ENCODE data around the gene ADAMTS17.

Gene ADAMTS17

GRCh38 chr15:100215843-100216169 is 126.0 kb downstream of the ADAMTS17 start:
- no peak for DNase-seq

DNA sequence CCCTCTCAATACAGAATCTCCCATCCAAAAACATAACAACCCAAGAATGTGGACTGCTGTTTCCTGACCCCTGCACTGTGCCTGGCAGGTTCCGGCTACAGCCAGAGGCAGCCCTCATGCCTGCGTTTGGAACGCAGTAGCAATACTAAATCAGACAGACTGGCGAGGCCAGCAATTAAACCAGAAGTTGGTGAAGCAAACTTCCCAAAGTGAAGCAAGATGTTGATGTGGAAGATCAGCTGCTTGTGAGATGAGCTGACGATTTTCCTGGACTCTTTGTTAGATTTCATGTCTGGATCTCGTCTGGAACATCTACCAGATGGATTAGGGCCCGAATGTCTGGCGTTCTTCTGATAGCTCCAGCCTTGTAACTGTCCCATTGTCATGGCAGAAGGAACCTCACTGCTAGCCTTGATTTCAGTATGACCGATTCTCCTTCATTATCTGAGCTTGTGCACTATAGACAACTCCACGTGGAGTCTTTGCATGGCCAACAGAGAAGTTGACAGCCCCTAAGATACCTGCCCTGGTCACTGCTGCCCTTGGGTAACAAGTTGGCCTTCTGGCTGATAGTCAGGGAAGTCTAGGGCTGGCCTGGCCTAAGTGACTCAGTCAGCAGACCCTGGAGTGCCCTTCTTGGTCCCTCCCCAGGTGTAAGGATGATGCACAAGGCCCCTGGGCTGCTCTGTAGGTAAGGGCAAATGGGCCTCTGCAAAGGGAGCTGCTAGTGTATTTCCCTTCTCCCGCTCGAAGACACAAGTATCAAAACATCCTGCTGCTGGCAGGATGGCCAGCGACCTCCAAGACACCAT is 126.5 kb downstream of the ADAMTS17 start:
- DNase-seq = no peak

- DNase-seq = no peak
Measured at GRCh38 chr15:100211855-100212850, 129.6 kb downstream of the ADAMTS17 start.

DNA sequence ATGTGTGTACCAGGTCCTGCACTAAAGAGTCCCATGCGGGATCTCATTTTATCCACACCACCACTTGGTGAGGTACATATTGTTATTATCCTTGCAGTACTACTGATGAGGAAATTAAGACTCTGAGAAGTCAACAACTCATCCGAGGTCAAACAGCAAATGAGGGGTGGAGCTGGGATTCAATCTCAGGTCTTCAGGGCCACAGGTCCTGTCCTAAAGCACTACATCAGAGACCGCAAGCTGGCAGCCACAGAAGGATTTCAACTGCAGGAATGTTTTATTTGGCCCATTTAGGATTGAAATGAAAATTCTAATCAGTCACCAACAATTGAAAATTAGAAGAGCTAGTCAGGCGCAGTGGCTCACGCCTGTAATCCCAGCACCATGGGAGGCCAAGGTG is 131.4 kb downstream of the ADAMTS17 start:
- DNase-seq = no peak

DNA sequence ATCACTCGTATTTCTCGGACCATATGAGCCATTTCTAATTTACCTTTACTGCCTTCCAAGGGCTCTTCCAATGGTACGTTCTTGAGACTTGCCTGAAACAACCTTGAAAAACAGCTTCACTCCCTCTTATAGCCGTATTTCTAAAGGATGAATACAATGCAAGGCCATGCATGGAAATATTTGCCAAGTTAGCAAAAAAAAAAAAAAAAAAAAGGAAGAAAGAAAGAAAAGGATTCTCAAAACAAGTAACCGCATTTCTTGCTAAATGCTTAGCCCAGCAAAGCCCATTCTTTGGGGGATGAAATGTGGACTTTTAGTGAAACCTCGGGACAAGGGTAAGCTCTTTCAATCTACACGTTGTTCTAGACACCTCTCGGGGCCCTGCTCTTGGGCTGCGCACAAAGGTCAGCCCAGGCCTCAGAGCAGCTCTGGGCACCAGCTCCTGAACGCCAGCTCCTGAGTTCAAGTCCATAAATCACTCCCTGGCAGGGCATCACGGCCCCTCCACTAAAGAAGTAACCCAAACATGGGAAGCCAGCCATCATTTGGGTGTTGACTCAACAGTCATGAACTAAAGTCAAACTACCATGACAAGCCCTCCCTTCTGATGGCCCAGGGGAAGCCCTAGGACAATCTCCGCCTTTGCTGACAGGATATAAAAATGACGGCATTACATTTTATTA is 132.7 kb downstream of the ADAMTS17 start:
- no peak for DNase-seq

DNA sequence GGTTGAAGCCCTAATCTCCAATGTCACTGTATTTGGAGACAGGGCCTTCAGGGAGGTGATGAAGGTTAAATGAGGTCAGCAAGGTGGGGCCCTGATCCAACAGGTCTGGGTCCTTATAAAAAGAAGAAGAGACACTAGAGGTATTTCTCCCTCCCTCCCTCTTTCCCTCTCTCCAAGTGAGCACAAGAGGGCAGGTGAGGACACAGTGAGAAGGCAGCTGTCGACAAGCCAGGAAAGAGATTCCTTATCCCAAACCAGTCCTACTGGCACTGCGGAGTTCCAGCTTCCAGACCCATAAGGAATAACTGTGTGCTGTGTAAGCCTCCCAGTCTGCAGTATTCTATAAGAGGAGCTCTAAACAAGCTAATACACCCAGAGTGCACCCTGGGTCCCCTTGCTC is 134.7 kb downstream of the ADAMTS17 start:
- DNase-seq = no peak

DNA sequence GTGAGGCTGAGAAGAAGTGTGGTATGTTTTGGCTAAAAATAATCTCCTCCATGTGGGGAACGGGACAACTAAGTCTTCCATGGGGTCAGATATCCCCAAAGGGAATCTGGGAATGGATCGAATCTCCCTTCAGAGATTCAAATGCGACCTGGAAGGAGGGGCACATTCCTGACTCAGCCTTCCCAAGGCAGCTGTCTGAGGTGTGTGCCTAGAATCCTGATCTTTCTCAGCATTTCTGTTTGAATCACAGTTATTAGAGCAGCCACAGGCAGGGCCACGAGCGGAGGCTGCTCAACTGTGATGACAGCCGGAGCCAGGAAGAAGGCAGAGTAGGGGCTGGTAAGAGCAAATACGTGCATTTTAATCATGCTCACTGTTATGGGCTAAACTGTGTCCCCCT is 135.1 kb downstream of the ADAMTS17 start:
- DNase-seq = no peak

- no peak for DNase-seq
Measured at GRCh38 chr15:100205549-100206295, 136.1 kb downstream of the ADAMTS17 start.

- DNase-seq = no peak
Measured at GRCh38 chr15:100204771-100205170, 137.0 kb downstream of the ADAMTS17 start.

DNA sequence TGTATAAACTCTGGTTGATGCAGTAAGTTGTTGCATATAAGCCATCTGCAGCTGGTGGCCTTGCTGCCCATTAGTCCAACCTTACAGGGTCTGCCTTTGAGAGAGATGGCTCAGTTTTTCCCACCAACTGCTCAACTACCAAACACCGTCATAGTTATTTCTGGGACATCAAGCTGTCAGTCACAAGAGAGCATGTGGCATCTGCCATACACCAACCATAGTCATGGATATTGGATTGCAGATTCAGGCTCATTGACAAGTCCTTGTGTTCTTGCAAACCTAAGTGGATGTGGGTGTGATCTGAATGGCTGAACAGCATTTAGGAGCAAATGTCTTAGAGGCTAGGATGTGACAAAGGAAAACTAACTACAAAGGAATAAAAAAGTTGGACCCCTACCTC is 137.6 kb downstream of the ADAMTS17 start:
- DNase-seq = no peak

- no peak for DNase-seq
Measured at GRCh38 chr15:100202309-100202960, 139.3 kb downstream of the ADAMTS17 start.

DNA sequence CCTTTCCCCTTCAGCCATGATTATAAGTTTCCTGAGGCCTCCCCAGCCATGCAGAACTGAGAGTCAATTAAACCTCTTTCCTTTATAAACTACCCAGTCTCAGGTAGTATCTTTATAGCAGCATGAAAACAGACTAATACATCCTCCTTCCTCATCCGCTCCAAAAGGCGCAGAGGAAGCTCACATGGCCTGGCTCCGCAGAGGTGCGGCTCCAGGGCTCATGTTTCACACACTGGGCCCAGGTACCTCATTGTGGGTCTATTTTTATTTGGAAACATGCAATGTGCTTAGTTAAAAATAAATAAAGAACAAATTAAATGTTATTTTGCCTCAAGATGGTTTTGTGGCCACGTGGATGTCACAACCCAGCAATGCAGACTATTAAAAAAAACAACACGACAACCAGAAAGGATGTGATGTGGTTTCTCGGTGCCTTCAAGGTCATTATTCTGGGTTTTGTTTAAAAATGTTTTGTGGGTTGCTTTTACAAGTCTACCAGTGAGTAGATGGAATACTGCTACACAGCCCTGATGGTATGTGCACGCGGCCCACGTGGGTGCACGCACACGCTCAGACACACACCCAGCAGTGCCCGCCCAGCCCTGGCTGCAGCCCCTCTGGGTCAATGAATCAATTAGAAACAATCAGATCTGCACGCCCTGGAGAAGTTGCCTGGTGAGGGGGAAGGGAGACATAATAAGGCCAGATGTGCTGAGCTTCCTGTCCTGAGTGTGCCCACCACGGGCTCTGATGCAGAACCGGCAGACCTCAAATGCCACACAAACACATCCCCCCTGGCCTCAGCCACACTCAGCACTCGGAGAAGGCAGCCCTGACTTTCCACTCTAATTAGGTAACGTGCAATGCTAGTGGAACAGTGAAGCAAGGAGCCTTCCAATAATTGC is 140.1 kb downstream of the ADAMTS17 start:
- no peak for DNase-seq

DNA sequence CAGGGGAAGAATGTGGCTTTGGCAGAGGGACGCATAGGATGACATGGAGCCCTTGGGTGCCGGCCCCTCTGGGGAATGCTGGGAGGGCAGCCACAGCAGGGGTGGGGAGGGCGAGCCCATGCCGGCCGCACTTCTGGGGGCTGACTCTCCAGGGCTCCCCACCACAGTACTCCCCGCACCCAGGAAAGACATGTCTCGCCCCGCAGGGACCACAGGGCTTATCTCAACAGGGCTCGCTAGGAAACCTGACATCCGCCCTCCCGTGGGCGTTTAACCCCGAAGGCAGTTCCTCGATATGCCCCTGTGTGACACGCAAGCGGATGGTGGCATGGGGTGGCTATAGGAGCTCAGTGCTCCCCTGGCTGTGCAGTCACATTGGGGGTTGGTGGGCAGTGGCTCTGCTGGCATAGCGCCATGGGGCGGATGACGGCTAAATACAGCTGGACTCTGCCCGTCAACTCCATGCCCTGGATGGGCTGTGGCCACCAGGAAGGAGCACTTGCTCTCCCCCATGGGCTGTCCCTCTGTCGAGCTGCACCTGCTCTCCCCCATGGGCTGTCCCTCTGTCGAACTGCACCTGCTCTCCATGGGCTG is 141.4 kb downstream of the ADAMTS17 start:
- DNase-seq = no peak

DNA sequence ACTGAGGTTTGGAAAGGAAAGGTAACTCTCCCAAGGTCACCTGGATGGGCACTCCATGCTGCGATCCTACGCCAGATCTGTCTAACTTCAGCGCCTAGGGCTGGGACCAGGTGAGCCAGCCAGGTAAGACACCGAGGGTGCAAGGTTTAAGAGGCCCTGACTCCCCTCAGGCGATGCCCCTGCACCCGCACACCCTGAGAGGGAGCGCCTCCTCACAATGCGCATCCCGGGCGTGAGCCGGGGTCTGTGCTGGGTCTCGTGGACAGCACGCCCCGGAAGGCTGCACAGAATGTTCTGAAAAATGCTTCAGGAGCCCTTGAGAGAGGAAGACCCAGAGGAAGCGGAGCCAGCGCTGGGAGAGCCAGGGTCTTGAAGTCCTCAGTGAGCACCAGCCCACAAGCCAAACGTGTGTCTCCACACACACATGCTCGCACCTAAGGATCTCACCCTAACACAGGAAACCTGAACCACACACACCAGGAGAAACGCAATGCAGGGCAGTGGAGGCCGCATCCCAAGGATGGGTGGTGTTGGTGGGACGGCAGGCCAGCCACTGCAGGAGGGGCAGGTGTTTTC is 142.0 kb downstream of the ADAMTS17 start:
- DNase-seq = no peak

- no peak for DNase-seq
Measured at GRCh38 chr15:100198442-100198841, 143.3 kb downstream of the ADAMTS17 start.

- DNase-seq = no peak
Measured at GRCh38 chr15:100196326-100197058, 145.3 kb downstream of the ADAMTS17 start.

- no peak for DNase-seq
Measured at GRCh38 chr15:100194996-100195395, 146.8 kb downstream of the ADAMTS17 start.

GRCh38 chr15:100193277-100193860 is 148.4 kb downstream of the ADAMTS17 start:
- DNase-seq = no peak

Data from SHP77 treated with DMSO at 0.1 percent for 48 hours (cell line).